ENCODE results near the gene PNKD.

Gene PNKD

DNA sequence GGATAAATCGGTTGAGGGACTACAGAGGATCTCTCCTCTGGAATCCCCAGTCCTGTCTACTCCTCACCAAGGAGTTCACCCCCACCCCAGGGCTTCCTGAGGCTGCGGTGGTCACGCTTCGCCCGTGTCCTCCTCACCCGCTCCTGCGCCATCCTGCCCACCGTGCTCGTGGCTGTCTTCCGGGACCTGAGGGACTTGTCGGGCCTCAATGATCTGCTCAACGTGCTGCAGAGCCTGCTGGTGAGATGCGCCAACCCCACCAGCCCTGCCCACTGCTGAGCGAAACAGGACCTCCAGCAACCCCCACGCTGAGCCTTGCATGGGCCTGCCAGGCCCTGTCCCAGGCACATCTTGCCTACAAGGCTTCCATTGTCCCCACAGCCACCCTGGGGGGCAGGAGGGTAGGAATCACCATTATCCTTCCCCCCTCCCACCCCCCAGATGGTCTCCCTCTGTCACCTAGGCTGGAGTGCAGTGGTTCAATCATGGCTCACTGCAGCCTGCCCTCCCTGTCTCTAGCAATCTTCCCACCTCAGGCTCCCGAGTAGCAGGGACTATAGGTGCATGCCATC lies 122.7 kb downstream of the PNKD start:
- Histone ChIP-seq H3K9me3 (ENCODE audit: insufficient read depth, low read depth, low read length) (no peaks in the 10 kb centered on the region), H2AFZ (ENCODE audit: insufficient read depth, low read length, poor library complexity) (no peak overlapping the region), H3K4me1 (ENCODE audit: control insufficient read depth in 1 of 2, insufficient read depth in 2 of 2, low read length in 2 of 2) (peaks cover 16% of the 10 kb centered on the region in 2 experiments), H3K4me2 (ENCODE audit: low read length) (no peak overlapping the region), H4K8ac (ENCODE audit: low read depth, low read length) (no peak overlapping the region), H3K18ac (ENCODE audit: low read length) (no peak overlapping the region), H3K14ac (ENCODE audit: low read length) (no peak overlapping the region), H2BK120ac (ENCODE audit: insufficient read depth, low read length, poor library complexity) (no peak overlapping the region), H3K79me1 (ENCODE audit: low read length) (peaks cover 15% of the 10 kb centered on the region), H2AK5ac (ENCODE audit: low read length) (no peak overlapping the region), H3K4ac (ENCODE audit: low read depth, low read length) (no peak overlapping the region), H2BK5ac (ENCODE audit: low read depth, low read length, poor library complexity) (no peak overlapping the region), H3K36me3 (ENCODE audit: control insufficient read depth in 1 of 2, insufficient read depth in 2 of 2, low read length in 2 of 2) (no peaks in the 10 kb centered on the region), H2BK12ac (ENCODE audit: low read length) (no peak overlapping the region), H4K12ac (ENCODE audit: low read depth, low read length) (no peak overlapping the region), H4K91ac (ENCODE audit: low read depth, low read length) (no peak overlapping the region), H3K79me2 (ENCODE audit: control insufficient read depth, insufficient read depth, low read length, poor library complexity) (peaks cover 5% of the 10 kb centered on the region), H3K9ac (ENCODE audit: low read length) (no peak overlapping the region), H3K27me3 (ENCODE audit: insufficient read depth, low read length) (no peaks in the 10 kb centered on the region), H3K27ac (ENCODE audit: low read depth, low read length) (no peak overlapping the region), H3K4me3 (ENCODE audit: low read depth, low read length) (no peak overlapping the region), H3K23ac (ENCODE audit: low read length) (no peak overlapping the region)
- DNase-seq = no peak
- no CpG with 5 or more reads among the region's 16 CpGs for WGBS (ENCODE audit: extremely low coverage, insufficient coverage, insufficient read length)

DNA sequence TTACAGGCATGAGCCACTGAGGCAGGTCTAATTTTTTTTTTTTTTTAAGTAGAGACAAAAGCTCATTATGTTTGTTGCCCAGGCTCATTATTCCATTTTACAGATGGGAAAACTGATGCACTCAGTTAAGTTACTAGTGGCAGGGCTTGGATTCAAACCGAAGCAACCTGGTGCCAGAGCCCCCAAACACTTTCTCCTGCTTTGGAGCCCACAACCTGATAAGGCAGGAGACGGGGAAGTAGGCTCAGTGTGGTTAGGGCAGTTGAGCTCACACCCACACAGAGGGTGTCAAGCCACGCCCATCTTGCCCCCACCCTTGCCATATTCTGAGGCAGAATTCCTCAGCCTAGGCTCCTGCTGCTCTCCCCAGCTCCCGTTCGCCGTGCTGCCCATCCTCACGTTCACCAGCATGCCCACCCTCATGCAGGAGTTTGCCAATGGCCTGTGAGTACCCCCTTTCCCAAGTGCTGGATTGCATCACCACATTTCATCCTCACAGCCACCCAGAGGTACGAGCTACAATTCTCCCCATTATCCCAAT lies 123.5 kb downstream of the PNKD start:
- Histone ChIP-seq H3K14ac (ENCODE audit: low read length) (no peak overlapping the region), H3K4ac (ENCODE audit: low read depth, low read length) (no peak overlapping the region), H2AK5ac (ENCODE audit: low read length) (no peak overlapping the region), H2BK5ac (ENCODE audit: low read depth, low read length, poor library complexity) (no peak overlapping the region), H4K91ac (ENCODE audit: low read depth, low read length) (no peak overlapping the region), H3K79me1 (ENCODE audit: low read length) (peaks cover 22% of the 10 kb centered on the region), H3K9ac (ENCODE audit: low read length) (no peak overlapping the region), H3K4me2 (ENCODE audit: low read length) (no peak overlapping the region), H3K9me3 (ENCODE audit: insufficient read depth, low read depth, low read length) (no peaks in the 10 kb centered on the region), H3K23ac (ENCODE audit: low read length) (no peak overlapping the region), H3K79me2 (ENCODE audit: control insufficient read depth, insufficient read depth, low read length, poor library complexity) (peaks cover 7% of the 10 kb centered on the region), H3K27me3 (ENCODE audit: insufficient read depth, low read length) (no peaks in the 10 kb centered on the region), H2BK120ac (ENCODE audit: insufficient read depth, low read length, poor library complexity) (no peak overlapping the region), H4K12ac (ENCODE audit: low read depth, low read length) (no peak overlapping the region), H2BK12ac (ENCODE audit: low read length) (no peak overlapping the region), H3K36me3 (ENCODE audit: control insufficient read depth in 1 of 2, insufficient read depth in 2 of 2, low read length in 2 of 2) (no peaks in the 10 kb centered on the region), H3K4me3 (ENCODE audit: low read depth, low read length) (no peak overlapping the region), H3K27ac (ENCODE audit: low read depth, low read length) (no peak overlapping the region), H3K18ac (ENCODE audit: low read length) (no peak overlapping the region), H3K4me1 (ENCODE audit: control insufficient read depth in 1 of 2, insufficient read depth in 2 of 2, low read length in 2 of 2) (peaks cover 18 to 20% of the 10 kb centered on the region in 2 experiments), H2AFZ (ENCODE audit: insufficient read depth, low read length, poor library complexity) (no peak overlapping the region), H4K8ac (ENCODE audit: low read depth, low read length) (no peak overlapping the region)
- DNase-seq = no peak
- WGBS (ENCODE audit: extremely low coverage, insufficient coverage, insufficient read length) = no CpG with 5 or more reads among the region's 8 CpGs

DNA sequence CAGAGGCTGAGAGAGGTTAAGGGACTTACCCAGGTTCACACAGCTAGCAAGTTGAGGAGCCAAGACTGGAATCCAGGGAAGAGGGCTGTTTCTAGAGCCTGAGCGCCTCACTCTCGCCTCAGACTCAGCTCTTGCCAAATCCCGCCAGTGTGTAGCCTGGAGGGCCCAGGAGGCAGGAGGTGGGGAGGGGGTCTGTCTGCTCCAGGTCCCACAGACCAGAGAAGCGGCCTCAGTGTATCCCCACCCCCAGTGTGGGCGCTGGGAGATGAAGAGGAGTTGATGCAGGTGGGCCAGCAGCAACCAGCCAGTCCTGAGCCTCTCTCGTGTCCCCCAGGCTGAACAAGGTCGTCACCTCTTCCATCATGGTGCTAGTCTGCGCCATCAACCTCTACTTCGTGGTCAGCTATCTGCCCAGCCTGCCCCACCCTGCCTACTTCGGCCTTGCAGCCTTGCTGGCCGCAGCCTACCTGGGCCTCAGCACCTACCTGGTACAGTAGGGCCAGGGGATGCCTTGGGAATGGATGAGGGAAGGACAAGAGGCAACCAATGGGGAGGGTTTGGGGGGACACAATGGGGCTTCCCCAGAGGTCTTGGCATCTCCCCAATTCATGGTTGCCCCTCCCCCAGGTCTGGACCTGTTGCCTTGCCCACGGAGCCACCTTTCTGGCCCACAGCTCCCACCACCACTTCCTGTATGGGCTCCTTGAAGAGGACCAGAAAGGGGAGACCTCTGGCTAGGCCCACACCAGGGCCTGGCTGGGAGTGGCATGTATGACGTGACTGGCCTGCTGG lies 124.2 kb downstream of the PNKD start:
- Histone ChIP-seq H3K14ac (ENCODE audit: low read length) (no peak overlapping the region), H2BK5ac (ENCODE audit: low read depth, low read length, poor library complexity) (no peak overlapping the region), H3K79me1 (ENCODE audit: low read length) (peaks cover 28% of the 10 kb centered on the region), H3K36me3 (ENCODE audit: control insufficient read depth in 1 of 2, insufficient read depth in 2 of 2, low read length in 2 of 2) (no peaks in the 10 kb centered on the region), H3K18ac (ENCODE audit: low read length) (no peak overlapping the region), H2AK5ac (ENCODE audit: low read length) (peak overlapping the region; percentile 9), H3K4ac (ENCODE audit: low read depth, low read length) (no peak overlapping the region), H3K27me3 (ENCODE audit: insufficient read depth, low read length) (no peaks in the 10 kb centered on the region), H3K23ac (ENCODE audit: low read length) (no peak overlapping the region), H2BK120ac (ENCODE audit: insufficient read depth, low read length, poor library complexity) (no peak overlapping the region), H3K27ac (ENCODE audit: low read depth, low read length) (no peak overlapping the region), H4K12ac (ENCODE audit: low read depth, low read length) (no peak overlapping the region), H3K4me3 (ENCODE audit: low read depth, low read length) (no peak overlapping the region), H4K8ac (ENCODE audit: low read depth, low read length) (no peak overlapping the region), H3K9me3 (ENCODE audit: insufficient read depth, low read depth, low read length) (no peaks in the 10 kb centered on the region), H3K79me2 (ENCODE audit: control insufficient read depth, insufficient read depth, low read length, poor library complexity) (peaks cover 14% of the 10 kb centered on the region), H2BK12ac (ENCODE audit: low read length) (peak overlapping the region; percentile 23), H4K91ac (ENCODE audit: low read depth, low read length) (no peak overlapping the region), H3K4me2 (ENCODE audit: low read length) (no peak overlapping the region), H3K4me1 (ENCODE audit: control insufficient read depth in 1 of 2, insufficient read depth in 2 of 2, low read length in 2 of 2) (peaks cover 18 to 22% of the 10 kb centered on the region in 2 experiments), H3K9ac (ENCODE audit: low read length) (no peak overlapping the region), H2AFZ (ENCODE audit: insufficient read depth, low read length, poor library complexity) (no peak overlapping the region)
- WGBS (ENCODE audit: extremely low coverage, insufficient coverage, insufficient read length) = no CpG with 5 or more reads among the region's 13 CpGs
- DNase-seq = no peak

DNA sequence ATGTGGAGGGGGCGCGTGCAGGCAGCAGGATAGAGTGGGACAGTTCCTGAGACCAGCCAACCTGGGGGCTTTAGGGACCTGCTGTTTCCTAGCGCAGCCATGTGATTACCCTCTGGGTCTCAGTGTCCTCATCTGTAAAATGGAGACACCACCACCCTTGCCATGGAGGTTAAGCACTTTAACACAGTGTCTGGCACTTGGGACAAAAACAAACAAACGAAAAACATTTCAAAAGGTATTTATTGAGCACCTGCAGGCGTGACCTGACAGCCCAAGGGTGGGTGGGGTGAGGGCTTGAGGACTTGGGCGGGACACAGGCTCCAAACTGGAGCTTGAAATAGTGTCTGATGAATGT lies 124.7 kb downstream of the PNKD start:
- no peak overlapping the region for H4K12ac ChIP-seq (ENCODE audit: low read depth, low read length)
- H2AFZ ChIP-seq (ENCODE audit: insufficient read depth, low read length, poor library complexity) = no peak overlapping the region
- no CpG with 5 or more reads among the region's 6 CpGs for WGBS (ENCODE audit: extremely low coverage, insufficient coverage, insufficient read length)
- H3K9me3 ChIP-seq (ENCODE audit: insufficient read depth, low read depth, low read length) = no peaks in the 10 kb centered on the region
- peak overlapping the region; percentile 9 for H2AK5ac ChIP-seq (ENCODE audit: low read length)
- H3K4me2 ChIP-seq (ENCODE audit: low read length) = no peak overlapping the region
- H3K36me3 ChIP-seq (ENCODE audit: control insufficient read depth in 1 of 2, insufficient read depth in 2 of 2, low read length in 2 of 2) = no peaks in the 10 kb centered on the region
- no peak overlapping the region for H3K18ac ChIP-seq (ENCODE audit: low read length)
- peaks cover 18 to 22% of the 10 kb centered on the region in 2 experiments for H3K4me1 ChIP-seq (ENCODE audit: control insufficient read depth in 1 of 2, insufficient read depth in 2 of 2, low read length in 2 of 2)
- H3K23ac ChIP-seq (ENCODE audit: low read length) = no peak overlapping the region
- H2BK120ac ChIP-seq (ENCODE audit: insufficient read depth, low read length, poor library complexity) = no peak overlapping the region
- H3K4ac ChIP-seq (ENCODE audit: low read depth, low read length) = no peak overlapping the region
- H3K14ac ChIP-seq (ENCODE audit: low read length) = no peak overlapping the region
- no peak overlapping the region for H3K9ac ChIP-seq (ENCODE audit: low read length)
- H3K4me3 ChIP-seq (ENCODE audit: low read depth, low read length) = no peak overlapping the region
- peak in 1 of 2 donors; percentile 56 for DNase-seq
- H4K8ac ChIP-seq (ENCODE audit: low read depth, low read length) = no peak overlapping the region
- H4K91ac ChIP-seq (ENCODE audit: low read depth, low read length) = no peak overlapping the region
- peaks cover 15% of the 10 kb centered on the region for H3K79me2 ChIP-seq (ENCODE audit: control insufficient read depth, insufficient read depth, low read length, poor library complexity)
- no peak overlapping the region for H3K27ac ChIP-seq (ENCODE audit: low read depth, low read length)
- H2BK12ac ChIP-seq (ENCODE audit: low read length) = peak overlapping the region; percentile 23
- no peaks in the 10 kb centered on the region for H3K27me3 ChIP-seq (ENCODE audit: insufficient read depth, low read length)
- H3K79me1 ChIP-seq (ENCODE audit: low read length) = peaks cover 31% of the 10 kb centered on the region
- no peak overlapping the region for H2BK5ac ChIP-seq (ENCODE audit: low read depth, low read length, poor library complexity)
